ENCODE measurements around the gene ARL8B.
"Not testable (repeated sequence)": the region's sequence is repeated elsewhere in the genome, so short reads cannot be mapped to it uniquely, and the experiment has no call there.

ARL8B gene

DNA sequence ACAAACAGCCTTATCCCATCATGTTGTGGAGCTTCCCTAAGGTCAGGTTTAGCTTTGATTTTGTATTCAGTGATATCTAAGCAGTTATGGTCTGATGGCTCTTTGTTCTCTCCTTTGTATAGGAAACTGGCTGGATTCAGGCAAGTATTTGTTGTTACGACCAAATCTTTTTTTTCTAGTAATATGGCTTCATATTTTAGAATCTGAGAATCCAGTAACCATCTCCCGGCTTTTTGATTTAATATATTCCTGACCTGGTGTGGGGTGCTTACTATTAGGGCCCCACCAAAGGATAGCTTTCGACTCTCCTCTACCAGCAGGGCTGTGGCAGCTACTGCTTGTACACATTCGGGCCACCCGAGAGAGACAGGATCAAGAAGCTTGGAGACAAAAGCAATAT lies 23.0 kb downstream of the ARL8B start:
- no peak for ATAC-seq
- no peak for DNase-seq

DNA sequence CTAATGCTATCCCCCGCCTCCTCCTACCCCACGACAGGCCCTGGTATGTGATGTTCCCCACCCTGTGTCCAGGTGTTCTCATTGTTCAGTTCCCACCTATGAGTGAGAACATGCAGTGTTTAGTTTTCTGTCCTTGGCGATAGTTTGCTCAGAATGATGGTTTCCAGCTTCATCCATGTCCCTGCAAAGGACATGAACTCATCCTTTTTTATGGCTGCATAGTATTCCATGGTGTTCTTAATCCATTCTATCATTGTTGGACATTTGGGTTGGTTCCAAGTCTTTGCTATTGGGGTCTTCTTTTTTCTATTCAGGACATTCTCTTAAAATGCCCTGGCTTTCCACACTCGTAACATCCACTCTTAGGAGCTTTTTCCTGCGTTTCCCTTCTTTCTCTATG lies 25.1 kb downstream of the ARL8B start:
- DNase-seq, ATAC-seq: not testable (repeated sequence)

DNA sequence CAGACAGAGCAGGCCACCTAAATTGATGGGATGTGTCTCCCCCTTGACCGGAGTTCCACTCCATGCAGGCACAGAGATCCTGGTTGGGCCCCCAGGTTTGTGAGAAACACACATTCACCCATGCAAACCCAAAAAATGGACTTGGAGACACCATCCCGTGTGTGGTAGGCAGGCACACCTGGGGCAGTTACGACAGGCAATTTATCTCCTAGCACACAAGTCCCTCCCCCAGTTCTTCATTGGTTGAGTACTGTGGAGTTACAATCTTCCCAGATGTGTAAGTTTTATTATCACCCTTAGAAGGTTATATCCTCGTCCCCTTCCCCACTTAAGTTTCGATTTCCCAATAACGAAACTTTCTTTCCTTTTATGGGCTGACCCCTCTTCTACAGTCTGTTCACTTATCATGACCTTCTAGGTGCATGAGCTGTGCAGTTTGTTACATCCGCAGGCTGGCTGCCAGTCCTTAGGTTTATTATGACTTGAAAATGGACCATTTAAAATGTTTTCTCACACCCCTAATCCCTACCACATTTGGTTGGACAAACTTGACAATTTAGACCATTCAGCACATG lies 27.3 kb downstream of the ARL8B start:
- ATAC-seq (no peak), DNase-seq (no peak)

DNA sequence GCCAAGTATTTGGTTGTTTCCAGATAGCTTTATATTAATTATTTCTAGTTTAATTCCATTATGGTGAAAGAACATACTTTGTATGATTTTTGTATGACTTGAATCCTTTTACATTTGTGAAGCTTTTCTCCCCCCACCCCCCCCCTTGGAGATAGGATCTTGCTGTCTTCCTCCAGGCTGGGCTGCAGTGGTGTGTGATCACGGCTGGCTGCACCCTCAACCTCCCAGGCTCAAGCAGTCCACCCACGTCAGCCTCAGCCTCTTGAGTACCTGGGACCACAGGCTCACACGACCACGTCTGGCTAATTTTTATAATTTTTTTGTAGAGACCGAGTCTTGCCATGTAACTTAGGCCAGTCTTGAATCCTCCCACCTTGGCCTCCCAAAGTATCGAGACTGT lies 29.5 kb downstream of the ARL8B start:
- no peak for DNase-seq
- ATAC-seq = no peak

DNA sequence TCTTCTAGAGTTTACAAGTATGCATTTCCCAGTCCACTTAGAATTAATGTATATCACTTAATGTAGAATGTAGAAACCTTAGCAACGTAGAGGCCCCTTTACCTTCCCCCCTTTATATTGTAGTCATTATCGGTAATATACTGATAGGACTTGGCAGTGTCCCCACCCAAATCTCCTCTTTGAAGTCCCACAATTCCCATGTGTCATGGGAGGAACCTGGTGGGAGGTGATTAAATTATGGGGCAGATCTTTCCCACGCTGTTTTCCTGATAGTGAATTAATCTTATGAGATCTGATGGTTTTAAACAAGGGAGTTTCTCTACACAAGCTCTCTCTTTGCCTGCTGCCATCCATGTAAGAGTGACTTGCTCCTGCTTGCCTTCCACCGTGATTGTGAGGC lies 31.0 kb downstream of the ARL8B start:
- ATAC-seq = no peak
- DNase-seq = no peak

DNA sequence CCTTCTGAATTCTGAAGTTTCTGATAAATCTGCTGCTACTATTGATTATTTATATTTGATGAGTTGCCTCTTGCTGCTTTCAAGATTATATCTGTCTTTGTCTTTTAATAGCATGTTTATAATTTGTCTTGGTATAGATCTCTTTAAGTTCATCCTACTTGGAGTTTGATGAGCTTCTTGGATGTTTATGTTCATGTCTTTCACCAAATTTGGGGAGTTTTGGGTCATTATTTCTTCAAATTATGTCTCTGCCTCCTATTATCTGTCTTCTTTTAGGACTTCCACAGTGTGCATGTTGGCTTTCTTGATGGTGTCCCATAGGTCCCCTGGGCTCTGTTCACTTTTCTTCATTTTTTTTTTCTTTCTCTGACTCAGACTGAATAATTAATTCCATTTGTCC lies 33.1 kb downstream of the ARL8B start:
- no peak for ATAC-seq
- DNase-seq = no peak

DNA sequence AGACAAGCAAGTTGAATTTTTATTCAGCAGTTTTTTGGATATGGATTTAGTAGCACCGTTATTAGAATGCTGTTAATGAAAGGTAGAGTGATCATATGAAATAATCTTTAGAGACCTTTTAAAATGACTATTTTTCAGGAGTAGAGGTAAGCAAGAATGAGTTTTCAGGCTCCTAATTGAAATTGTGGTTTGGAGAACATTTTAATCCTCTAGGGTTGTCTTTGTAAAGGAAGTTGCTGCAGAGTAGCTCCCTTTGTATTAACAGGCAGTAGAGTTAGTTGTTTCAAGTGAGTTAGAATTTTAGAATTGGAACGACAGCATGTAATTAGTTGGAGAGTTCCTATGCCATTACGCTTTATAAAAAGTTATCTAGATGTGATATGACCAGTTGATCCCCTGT lies 38.2 kb downstream of the ARL8B start:
- DNase-seq (no peak), ATAC-seq (no peak)

DNA sequence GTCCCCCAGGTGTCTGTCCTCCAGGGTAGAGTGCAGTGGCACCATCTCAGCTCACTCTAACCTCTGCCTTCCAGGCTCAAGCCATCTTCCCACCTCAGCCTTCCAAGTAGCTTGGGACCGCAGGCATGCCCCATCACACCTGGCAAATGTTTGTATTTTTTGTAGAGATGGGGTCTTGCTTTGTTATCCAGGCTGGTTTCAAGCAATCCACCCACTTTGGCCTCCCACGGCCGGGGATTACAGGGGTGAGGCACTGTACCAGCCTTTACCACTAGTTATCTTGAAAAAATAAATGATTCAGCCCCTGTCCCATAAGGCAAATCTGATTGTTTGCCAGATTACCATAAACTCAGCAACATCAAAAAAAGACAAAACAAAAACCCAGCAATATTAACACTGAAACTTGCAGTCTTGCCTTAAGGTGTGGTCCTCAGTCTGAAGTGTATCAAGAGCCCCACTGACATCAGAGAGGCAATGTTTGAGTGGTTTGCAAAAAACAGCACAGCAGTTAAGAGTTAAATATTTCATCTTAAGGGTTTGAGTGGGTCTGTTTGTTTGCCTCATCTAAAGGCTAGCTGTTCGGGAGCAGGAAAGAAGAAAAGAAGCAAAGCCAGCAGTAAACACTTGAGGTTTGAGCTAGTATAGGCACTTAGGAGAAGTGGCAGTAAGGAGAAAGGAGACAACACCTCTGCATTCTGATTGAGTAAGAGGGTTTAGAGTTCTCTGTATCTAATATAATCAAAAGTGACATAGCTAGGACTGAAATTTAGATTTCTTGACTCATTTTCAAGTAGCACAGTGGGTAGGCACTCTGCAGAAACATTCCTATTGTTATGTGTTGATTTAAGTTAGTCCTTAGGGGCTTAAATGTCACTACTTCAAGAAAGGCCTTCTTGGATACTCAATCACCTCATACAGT lies 39.1 kb downstream of the ARL8B start:
- no peak for DNase-seq

DNA sequence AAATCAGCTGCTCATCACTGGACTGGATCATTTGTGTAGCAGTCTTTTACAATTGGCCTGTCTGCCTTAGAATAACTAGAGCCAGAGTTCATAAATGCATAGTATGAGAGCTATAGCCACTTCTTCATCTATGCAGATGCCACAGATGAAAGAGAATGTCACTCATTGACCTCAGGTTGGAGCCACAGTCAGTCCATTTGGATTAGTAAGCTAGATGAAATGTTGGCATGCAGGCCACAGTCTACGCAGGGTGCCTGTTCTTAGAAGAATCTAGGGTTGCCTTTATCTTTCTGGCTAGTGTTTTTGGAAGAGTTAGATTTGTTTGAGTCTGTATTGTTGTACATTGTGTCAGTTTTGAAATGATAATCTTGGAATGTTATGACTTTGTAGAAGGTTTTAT lies 40.0 kb downstream of the ARL8B start:
- DNase-seq (no peak), ATAC-seq (peak; percentile 7)

More for the DNA sequence above, 39.1 kb downstream of the ARL8B start:
- no peak for ATAC-seq

DNA sequence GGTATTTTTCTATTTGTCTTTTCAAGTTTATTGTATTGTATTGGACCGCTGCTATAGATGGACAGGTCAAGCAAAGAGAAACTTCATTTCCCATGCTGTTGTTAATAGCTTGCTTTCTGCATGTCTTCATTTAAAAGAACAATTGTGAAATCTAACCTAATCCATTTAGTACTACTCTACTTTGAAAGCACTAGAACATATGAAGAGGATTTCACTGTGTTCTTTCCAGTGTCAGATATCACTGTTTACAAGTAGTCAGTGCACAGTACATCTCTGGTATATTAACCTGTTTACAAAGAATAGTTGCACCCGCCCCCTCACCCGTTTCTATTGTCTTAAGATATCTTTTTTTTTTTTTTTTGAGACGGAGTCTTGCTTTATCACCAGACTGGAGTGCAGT lies 43.6 kb downstream of the ARL8B start:
- ATAC-seq (no peak), DNase-seq (no peak)

DNA sequence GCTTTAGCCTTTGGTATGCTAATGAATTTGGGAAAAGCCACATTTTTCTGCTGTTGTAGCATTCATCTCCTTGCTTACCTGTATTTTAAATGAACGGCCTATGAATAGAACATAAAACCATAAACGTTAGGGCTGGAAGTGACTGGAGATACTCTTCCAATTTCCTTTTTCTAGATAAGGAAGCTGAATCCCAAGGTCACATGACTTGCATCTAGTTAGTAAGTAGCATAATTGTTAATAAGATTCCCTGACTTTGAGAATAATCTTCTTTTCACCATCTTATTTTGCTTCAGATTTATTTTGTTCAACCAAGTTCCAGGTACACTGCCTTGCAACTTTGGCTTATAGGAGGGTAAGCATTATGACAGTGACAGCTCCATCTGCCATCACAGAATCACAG lies 44.8 kb downstream of the ARL8B start:
- DNase-seq (no peak), ATAC-seq (no peak)

DNA sequence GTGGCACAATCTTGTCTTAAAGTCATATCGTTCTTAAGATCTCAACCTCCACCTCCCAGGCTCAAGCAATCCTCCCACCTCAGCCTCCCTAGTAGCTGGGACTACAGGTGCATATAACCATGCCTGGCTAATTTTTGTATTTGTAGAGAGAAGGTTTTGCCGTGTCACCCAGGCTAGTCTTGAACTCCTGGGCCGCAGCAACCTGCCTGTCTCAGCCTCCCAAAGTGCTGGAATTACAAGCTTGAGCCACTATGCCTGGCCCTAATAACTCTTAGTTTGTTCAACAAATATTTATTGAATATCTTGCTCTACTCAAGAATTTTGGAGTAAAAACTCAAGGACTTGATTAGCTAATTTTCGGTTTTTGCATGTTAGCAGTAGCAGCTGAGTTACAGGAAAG lies 46.0 kb downstream of the ARL8B start:
- ATAC-seq (no peak), DNase-seq (no peak)

DNA sequence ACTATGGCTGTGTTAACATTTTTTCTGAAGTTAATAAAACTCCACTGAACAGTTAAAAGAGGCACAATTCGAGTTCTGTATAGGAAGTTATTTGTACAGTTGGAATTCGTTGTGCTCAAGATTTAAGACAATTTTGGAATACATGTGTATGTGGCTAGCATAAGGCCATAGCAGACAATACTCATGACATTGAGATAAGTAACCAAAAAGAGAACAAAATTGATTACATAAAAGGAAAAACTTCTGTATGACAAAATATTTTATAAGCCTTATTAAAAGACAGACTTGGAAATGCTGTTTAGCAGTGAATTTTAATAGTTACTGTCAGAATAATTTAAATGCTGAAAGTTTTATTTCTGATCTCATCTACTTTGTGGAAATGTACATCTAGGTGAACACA lies 47.7 kb downstream of the ARL8B start:
- no peak for ATAC-seq

DNA sequence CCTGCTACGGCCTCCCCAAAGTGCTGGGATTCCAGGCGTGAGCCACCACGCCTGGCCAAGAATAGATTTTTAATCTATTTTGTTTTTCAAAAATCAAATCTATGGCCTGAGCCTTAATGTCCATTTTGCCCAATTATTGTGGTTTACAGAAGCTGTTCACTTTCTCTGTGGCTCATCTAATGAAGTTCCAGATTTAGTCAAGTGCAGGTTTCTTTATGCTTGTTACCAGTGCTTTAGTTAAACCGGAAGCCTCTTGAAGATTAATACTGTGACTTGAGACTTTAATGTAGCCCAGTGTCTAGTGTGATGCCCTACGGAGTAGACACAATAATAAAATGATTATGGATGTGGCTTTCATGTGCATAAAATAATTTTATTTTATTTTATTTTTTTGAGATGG lies 48.9 kb downstream of the ARL8B start:
- DNase-seq = no peak
- ATAC-seq = no peak

More for the DNA sequence above, 47.7 kb downstream of the ARL8B start:
- DNase-seq = no peak

DNA sequence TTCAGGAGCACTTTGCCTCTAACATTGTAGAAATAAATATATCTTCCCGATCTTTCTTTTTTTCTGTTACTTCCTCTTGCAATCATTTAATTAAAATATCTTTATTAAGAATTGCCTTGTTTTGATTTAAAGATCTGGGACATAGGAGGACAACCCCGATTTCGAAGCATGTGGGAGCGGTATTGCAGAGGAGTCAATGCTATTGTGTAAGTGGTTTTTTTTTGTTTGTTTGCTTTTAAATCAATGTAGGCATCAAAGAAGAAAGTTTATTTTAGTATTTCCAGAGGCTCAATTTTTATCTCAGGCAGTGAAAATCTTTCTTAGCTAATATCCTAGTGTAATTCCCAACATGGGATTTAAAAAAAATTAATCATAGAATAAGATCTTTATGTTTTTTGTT lies 49.9 kb downstream of the ARL8B start:
- DNase-seq (no peak), ATAC-seq (no peak)

DNA sequence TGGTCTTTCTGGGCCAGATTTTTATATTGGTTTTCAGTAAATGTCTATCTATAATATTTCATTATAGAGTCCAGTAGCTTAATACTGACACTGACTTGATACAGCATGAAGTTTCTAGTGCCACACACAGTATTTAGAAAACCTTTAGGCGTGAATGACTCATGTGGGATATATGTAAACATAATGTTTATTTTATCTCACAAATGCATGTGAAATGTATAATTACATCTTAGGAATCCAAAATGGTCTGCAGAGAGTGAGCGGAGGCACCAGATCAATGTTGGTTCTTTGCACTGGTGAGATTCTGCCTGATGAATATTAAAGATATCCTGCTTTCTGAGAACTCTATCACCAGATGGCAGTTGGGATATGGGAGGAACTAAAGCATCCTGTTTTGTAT lies 56.9 kb downstream of the ARL8B start:
- not testable (repeated sequence) for ATAC-seq, DNase-seq

DNA sequence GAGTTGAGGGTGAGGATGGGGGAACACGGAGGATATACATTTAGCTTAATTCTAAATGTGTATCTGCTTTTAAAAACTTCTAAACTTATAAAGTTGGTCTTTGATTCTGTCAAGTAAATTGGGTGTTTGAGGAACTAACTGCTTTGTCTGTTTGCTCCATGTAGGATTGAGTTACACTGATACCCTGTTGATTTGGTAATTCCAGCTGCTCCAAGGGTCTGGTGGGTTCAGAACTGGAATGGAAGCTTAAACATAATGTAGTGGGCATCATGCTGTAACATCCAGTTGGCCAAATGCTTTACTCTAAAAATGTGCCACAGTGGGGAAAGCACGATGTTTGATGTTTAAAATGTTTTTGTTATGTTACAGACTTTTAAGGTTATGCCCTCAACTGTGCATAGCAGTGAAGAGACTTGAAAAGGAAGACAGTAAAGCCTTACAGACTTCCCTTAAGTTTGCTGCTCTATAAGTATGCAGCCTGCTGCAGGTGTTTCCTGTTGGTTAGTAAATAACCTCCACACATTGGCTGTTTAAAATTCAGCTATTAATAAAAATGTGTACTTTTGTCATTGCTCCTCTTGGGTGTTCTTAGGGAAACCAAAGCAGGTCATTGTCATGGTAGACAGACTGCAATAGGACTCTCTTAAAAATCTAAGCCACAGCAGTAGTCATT lies 59.5 kb downstream of the ARL8B start:
- no peak for ATAC-seq
- no peak for DNase-seq

DNA sequence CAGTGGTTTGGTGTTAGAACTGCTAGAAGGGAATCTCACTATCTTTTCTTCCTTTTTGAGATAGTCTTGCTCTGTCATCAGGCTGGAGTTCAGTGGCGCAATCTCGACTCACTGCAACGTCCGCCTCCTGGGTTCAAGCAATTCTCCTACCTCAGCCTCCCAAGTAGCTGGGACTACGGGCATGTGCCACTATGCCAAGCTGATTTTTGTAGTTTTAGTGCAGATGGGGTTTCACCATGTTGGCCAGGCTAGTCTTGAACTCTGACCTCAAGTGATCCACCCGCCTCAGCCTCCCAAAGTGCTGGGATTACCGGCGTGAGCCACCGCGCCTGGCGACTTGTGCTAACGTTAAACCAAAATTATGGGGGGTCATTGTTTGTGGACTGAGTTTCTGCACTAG lies 61.6 kb downstream of the ARL8B start:
- not testable (repeated sequence) for DNase-seq, ATAC-seq

DNA sequence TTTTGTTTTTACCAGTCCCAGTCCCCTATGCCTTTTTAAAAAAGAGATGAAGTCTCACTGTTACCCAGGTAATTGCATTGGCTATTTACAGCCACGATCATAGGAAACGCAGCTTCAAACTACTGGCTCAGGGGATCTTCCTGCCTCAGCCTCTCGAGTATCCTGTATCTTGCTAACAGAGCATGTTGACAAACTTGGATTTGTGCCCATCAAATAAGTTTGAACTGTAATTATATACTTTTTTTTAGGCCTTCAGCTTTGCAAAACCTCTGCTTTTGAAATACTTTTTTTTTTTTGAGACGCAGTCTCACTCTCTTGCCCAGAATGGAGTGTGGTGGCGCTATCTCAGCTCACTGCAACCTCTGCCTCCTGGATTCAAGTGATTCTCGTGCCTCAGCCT lies 62.4 kb downstream of the ARL8B start:
- no peak for ATAC-seq
- no peak for DNase-seq

DNA sequence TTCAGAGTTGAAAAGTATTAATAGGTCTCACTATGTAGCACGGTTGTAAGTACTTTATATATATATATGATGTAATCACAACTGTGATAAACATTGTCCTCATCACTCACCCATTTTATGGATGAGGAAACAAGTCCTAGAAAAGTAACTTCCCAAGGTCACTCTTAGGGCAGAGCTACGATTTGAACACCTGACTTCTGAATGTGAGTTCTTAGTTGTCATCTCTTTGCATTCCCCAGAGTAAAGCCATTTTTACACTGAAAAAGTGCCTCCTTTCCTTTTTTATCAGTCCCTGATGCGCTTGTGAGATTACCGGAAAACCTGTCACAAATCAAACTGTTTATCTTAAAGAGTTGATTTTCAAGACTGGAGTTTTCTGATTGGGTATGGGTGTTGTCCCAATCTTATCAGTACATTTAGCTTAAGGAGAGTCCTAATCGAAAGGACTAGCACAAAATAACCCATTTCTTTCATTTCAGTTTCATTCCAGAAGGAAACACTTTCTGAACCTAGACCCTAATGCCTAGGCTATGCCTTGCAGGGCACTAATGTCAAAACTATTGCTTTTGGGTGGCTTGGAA lies 63.1 kb downstream of the ARL8B start:
- ATAC-seq (no peak), DNase-seq (no peak)

DNA sequence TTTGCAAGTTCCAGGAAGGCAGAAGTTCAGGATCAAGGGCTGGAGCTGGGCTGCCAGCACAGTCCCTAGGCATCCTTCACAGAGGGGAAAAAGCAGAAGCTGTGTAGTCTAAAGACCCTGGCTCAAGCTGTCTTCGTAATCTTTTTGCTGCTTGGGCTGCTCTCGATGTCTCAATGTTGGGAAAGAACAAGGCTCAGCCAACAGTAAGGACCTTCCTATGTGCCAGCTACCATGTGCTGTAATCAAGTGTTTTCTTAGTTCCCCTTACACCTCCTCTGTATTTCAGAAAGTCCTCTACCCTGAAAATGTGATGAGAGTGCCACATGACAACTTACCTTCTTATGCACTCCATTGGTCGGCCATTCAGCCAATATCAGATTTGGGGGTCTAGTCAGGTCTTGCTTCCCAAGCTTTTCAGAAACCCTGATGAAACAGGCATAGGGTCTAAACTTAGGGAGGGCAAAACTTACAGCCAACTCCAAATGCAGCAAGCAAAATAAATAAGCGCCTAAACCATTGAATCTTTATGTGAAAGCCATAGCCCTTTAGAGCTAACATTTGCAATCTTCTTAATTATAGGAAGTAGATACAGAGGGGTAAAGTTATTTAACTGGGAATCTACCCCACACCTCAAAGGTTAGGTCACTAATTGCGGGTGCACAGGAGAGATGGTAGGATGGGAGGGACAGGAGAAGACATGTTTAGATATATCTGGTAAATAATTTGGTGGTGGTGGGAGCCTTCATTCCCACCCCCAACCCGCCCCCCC lies 64.2 kb downstream of the ARL8B start:
- DNase-seq (no peak), ATAC-seq (no peak)

DNA sequence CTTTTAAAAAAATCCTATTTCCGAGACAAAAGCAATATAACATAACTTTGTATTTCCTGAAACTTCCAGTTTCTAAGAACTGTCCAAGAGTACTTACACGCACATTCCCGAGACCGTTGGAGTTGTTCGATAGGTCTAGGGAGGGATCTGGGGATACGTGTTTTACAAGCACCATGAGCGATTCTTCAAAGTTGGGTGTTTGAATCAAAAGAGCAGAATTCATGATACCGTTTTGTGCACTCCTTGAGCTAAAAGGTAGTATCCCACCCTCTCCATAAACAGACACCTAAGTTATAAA lies 64.7 kb downstream of the ARL8B start:
- ATAC-seq (no peak), DNase-seq (no peak)
